Heart right ventricle (tissue), 16 donors: ENCODE results near the gene TAL1. TPM values are rescaled to one million over a fixed set of nuclear protein-coding genes. Genes with fewer than 3 reads are reported as not detected.

ENCODE experiments used
- ATAC-seq, 8 donors: fragments of 200-7000 bp; cut with Tn5 transposase; one replicate each; pipeline ENCODE4 v1.9.1; 2020; ENCODE audit warnings: mild to moderate bottlenecking in 8 of 8, moderate library complexity in 8 of 8, moderate number of reproducible peaks in 1 of 8
- DNase-seq, 2 donors: peaks; one replicate each; pipeline ENCODE4 v3.0.0-alpha.2; 2020
- H3K27ac ChIP-seq, 10 donors: fragments of 200-600 bp; sonication (generic) in 2 of 10; one replicate each; pipeline versions ENCODE4 v1.5.0 to v1.8.0; 2020 to 2022; ENCODE audit warnings: mild to moderate bottlenecking in 3 of 10
- H3K27me3 ChIP-seq, 7 donors: fragments of 200-600 bp; one replicate each; pipeline ENCODE4 v1.8.0; 2021 to 2022; ENCODE audit warnings: mild to moderate bottlenecking in 2 of 7
- H3K36me3 ChIP-seq, 9 donors: fragments of 200-600 bp; sonication (generic) in 1 of 9; one replicate each; pipeline versions ENCODE4 v1.5.0 to v1.8.0; 2020 to 2022; ENCODE audit warnings: mild to moderate bottlenecking in 2 of 9
- H3K4me1 ChIP-seq, 9 donors: fragments of 200-600 bp; sonication (generic) in 1 of 9; one replicate each; pipeline versions ENCODE4 v1.5.0 to v1.8.0; 2020 to 2022; ENCODE audit warnings: mild to moderate bottlenecking in 4 of 9
- H3K4me3 ChIP-seq, 10 donors: fragments of 200-600 bp; sonication (generic) in 2 of 10; one replicate each; pipeline versions ENCODE4 v1.5.0 to v1.8.0; 2020 to 2022; ENCODE audit warnings: mild to moderate bottlenecking in 7 of 10, moderate library complexity in 2 of 10
- H3K9me3 ChIP-seq, 11 donors: fragments of 200-600 bp in 10 of 11; sonication (generic) in 2 of 11; one replicate each; pipeline versions ENCODE4 v1.5.0 to v1.8.0; 2013 to 2022; ENCODE audit warnings: mild to moderate bottlenecking in 2 of 11, control low read depth in 1 of 11, moderate library complexity in 1 of 11
- CTCF ChIP-seq, 9 donors: fragments of 200-600 bp; sonication (generic) in 2 of 9; IDR thresholded peaks; one replicate each; pipeline versions ENCODE4 v1.5.0 to v1.8.0; 2021 to 2022; ENCODE audit warnings: antibody characterized with exemption in 9 of 9, mild to moderate bottlenecking in 5 of 9, moderate library complexity in 1 of 9
- WGBS, 2 donors: extraction: QIAGEN DNeasy Blood & Tissue Kit; methylation state at CpG; one replicate each; pipeline ENCODE4 v1.1.7; 2013; ENCODE audit warnings: inconsistent platforms in 1 of 2; 5-methylcytosine and 5-hydroxymethylcytosine counted together
- intact Hi-C, 10 donors: fragments of 100-400 bp; cut with DNase I; formaldehyde crosslinking; loops; one replicate each; pipeline versions ENCODE4 v1.11.1 to v1.14.2; 2022
- polyA plus RNA-seq, 2 donors: library from polyadenylated mRNA; stranded (reverse); fragments of 200-250 nt; gene quantifications; one replicate each; pipeline ENCODE4 v1.2.3, GENCODE V29; 2013
- total RNA-seq, 10 donors: library from RNA; stranded (reverse); fragmentation: NEBNext Ultra II Directional in 3 of 10; extraction: Animal tissue kit (Norgen Biotek cat#: 25700) in 3 of 10; gene quantifications; one replicate each; pipeline versions ENCODE4 v1.2.1 to v1.2.4, GENCODE V29; 2021 to 2023
- donor health status: Arrhythmogenic right ventricular cardiomyopathy.
- donor health status: ischemic (EF 13 %, LVEDD 7.1; RV severe dilation, severe dysfunction).
- donor health status: healthy with polysubstance abuse.
- donor health status: DM: no; HTN: yes; CAD: no.
- donor health status: DM: no; HTN: no; CAD: no.
- donor health status: ischemic (EF 25% LVEDD 6.9; RV normal size, moderate dysfunction).
- donor health status: ischemic (EF 25% LVEDD 5.7; RV mildly dilated, moderate dysfunction).
- donor health status: healthy.
- donor health status: DM: yes; HTN: yes; CAD: no.
- donor health status: Ischemic cardiomyopathy.
- donor health status: ischemic (EF 35%, LVEDD 5.7; RV mildly dilated, moderate dysfunction).
- donor health status: nonischemic (EF 11% LVEDD 7.7; RV severe dilation, severe dysfunction).
- donor health status: DM: yes; HTN: yes; CAD: no.
- donor health status: PGD.
- donor health status: ischemic (EF 29% LVEDD 5.4; RV normal size, mild dysfunction).
- donor health status: nonischemic (EF 23%, LVEDD 6.1; RV moderate dilation, normal function).

Gene TAL1
- total and polyA plus RNA-seq, 12 donors = 1.8 to 7.4 (median 4.0) TPM

- Histone ChIP-seq H3K4me1 (peaks cover 2 to 21% (median 18%) of the 10 kb centered on the region in 9 donors), H3K27ac (no peak overlapping the region), H3K9me3 (no peaks in the 10 kb centered on the region), H3K27me3 (peaks cover 0 to 21% (median 0%) of the 10 kb centered on the region in 7 donors), H3K4me3 (no peak overlapping the region), H3K36me3 (no peaks in the 10 kb centered on the region)
- no peak for ATAC-seq
- intact Hi-C loops = loop anchor here in 4 of 10 donors (10.0 kb wide), 3 partner anchors 227 to 537 kb away; partner anchors contain the start of gene FOXE3 (in 1 of the 4)
- TF ChIP-seq CTCF (IDR thresholded peaks at IDR 0.05) = no peak
- WGBS, 2 donors = 88 to 92% methylated on average over 2 of the region's 2 CpGs
- no peak for DNase-seq
Measured at GRCh38 chr1:47187926-47188250, 44.1 kb downstream of the TAL1 start.

DNA sequence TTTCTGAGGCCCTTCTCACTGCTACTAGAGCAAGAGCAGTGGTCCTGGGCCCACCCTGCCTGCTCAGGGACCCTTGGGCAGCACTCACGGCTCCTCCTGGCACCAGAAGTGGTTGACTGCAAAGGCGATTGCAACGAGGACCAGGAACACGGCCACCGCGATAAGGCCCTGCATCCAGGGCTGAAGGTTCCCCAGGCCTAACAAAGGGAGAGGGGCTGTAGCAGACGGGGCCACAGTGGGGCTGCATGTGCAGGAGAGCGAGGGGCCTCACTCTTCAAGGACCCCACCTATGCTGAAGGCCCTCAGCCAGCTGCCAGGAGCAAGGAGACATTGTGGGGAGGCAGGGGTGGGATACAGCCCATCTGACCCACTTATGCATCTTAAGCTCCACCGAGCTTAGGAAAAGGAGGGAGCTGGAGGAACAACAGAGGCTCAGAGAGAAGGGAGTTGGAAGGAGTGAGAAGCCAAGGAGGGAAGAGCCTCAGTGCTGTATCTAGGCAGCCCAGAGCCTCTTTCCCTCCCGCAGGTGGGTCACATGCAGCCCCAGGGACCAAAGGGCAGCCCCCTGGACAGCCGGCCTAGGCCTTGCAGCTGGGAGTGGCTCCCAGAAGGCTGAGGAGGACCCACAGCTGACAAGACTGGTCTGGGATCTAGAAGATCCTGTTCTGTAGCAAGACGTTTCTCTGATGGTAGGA is 44.6 kb downstream of the TAL1 start:
- intact Hi-C loops = loop anchor here in 4 of 10 donors (10.0 kb wide), 3 partner anchors 227 to 537 kb away; partner anchors contain the start of gene FOXE3 (in 1 of the 4)
- no peaks in the 10 kb centered on the region for H3K36me3 ChIP-seq
- TF ChIP-seq CTCF (IDR thresholded peaks at IDR 0.05) = no peak
- 82 to 90% methylated on average over 12 of the region's 12 CpGs for WGBS, 2 donors
- no peaks in the 10 kb centered on the region for H3K9me3 ChIP-seq
- H3K27me3 ChIP-seq = peaks cover 0 to 19% (median 0%) of the 10 kb centered on the region in 7 donors
- H3K4me1 ChIP-seq = peaks cover 0 to 16% (median 13%) of the 10 kb centered on the region in 9 donors
- ATAC-seq (no peak), DNase-seq (no peak)
- H3K4me3 ChIP-seq = no peak overlapping the region
- no peak overlapping the region for H3K27ac ChIP-seq

GRCh38 chr1:47186267-47187185 is 45.5 kb downstream of the TAL1 start:
- TF ChIP-seq CTCF (IDR thresholded peaks at IDR 0.05) = no peak
- Histone ChIP-seq H3K36me3 (no peaks in the 10 kb centered on the region), H3K4me3 (no peak overlapping the region), H3K4me1 (peaks cover 0 to 15% (median 11%) of the 10 kb centered on the region in 9 donors), H3K27ac (no peak overlapping the region), H3K27me3 (peaks cover 0 to 18% (median 6%) of the 10 kb centered on the region in 7 donors), H3K9me3 (no peaks in the 10 kb centered on the region)
- intact Hi-C loops = loop anchor here in 4 of 10 donors (10.0 kb wide), 3 partner anchors 228 to 538 kb away; partner anchors contain the start of gene FOXE3 (in 1 of the 4)
- DNase-seq = no peak
- 94 to 95% methylated on average over 13 of the region's 13 CpGs for WGBS, 2 donors
- ATAC-seq = no peak
